ENCODE measurements around the gene MMADHC.
"Not testable (repeated sequence)": the region's sequence is repeated elsewhere in the genome, so short reads cannot be mapped to it uniquely, and the experiment has no call there.

The MMADHC gene

DNA sequence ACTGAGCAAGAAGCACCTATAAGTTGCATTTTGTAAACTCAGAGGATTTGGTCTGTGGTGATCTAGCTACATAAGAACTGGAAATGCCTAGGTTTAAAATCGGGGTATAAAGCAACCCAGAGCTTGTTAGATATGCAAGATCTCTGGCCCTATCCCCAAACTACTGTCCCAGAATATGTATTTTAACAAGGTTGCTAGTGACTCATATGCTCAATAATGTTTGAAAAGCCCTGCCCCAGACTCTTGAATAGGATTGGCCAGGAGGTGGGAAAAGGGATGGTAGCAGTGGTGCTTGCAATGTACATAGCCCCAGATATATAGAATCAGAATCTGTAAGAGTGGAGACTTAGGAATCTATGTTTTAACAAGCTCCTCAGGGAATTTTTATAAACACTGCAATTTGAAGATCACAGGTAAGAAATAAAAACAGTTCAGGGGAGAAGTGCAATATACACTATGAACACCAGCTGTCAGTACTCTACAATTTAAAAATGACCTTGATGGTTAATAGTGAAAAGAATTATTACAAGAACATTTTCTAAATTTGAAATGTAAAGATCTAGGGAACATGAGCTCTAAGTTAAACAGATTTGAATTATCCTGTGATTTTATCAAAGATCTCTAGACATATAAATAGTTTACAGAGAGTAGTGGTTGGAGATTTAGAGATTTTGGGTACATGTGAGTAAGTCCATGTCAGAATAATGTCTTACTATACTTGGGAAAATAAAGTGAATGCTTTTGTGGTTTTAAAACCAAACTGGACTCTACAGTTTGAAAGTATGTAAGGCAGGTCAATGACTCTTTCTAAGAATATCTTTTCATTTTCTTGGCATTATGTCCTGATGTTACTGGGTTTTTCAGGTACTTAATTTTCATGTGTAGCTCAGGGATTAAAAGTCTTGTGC is 7.7 kb upstream of the MMADHC start:
- FAIRE-seq (no peak), DNase-seq (ENCODE audit: low spot score) (peak; percentile 8)

DNA sequence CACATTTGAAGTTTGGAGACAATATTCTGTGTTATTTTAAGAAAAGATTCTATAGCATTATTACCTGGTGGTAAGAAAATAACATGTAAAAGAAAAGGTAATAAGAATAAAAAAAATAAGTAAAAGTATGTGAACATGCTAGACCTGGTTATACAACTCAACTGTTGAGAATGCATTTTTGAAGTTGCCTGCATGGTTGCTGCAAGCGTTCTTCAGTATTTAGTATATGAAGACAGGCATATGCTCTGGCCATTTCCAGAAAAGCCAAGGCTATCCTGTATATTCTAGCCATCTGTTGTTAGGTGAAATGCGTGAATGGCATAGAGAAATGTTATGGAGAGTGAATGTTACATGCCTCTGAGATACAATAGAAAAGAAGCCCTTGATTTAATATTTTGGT is 6.8 kb upstream of the MMADHC start:
- DNase-seq (ENCODE audit: low spot score), result no peak
- no peak for FAIRE-seq

DNA sequence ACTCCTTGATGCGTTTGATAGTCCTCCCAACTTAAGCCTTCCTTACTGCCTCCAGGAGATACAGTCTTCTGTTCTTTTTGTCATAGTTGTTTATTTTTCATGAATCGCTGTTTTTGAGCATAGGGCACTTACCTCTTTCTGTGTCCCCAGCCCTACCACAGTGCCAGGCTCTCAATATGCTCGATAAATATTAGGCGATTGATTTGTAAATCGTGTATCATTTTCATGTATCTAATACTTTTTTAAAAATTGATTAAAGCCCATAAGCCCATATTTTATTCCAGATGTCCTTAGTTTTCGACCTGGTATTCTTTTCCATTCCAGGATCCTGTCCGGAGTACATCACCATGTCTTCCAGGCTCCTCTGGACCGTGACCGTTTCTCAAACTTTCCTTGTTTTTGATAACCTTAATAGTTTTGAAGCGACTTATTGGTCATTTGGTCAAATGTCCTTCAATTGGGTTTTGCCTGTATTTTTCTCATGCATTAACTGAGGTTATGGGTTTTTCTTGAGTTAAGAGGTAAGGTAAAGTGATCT is 444 bp upstream of the MMADHC start:
- no peak for DNase-seq (ENCODE audit: low spot score)
- no peak for FAIRE-seq

DNA sequence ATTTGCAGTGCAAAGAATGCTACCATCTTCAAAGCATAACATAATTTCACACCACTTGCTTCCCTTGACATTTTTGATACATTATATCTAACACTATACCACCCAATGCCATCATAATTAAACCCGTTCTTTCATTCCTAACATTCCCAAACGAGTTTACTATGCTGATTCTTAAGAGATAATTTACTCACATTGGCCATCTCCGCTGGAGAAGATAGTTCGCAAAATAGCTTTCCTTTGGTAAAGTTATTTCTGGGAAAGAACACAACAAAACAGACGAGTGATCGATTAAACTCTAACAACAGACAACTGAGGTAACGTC is 716 bp downstream of the MMADHC start:
- FAIRE-seq (no peak), DNase-seq (ENCODE audit: low spot score) (no peak)

DNA sequence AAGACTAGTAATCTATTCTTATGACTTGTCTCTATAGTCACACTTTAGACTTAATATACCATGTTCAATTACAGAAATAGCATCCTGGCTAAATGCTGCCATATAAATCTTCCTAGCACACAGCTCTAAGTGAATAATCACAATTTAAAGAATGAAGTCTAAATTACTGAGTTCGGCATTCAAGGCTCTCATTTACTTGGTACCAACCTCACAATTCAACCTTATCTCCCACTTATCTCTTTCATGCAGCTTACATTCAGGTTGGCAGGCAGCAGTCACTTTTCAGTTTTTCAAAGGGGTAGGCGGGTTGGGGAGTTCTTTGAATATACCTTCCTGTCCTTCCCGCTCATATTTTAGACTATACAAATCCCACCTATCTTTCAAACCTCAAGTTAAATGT is 1.5 kb downstream of the MMADHC start:
- FAIRE-seq (no peak), DNase-seq (ENCODE audit: low spot score) (no peak)

DNA sequence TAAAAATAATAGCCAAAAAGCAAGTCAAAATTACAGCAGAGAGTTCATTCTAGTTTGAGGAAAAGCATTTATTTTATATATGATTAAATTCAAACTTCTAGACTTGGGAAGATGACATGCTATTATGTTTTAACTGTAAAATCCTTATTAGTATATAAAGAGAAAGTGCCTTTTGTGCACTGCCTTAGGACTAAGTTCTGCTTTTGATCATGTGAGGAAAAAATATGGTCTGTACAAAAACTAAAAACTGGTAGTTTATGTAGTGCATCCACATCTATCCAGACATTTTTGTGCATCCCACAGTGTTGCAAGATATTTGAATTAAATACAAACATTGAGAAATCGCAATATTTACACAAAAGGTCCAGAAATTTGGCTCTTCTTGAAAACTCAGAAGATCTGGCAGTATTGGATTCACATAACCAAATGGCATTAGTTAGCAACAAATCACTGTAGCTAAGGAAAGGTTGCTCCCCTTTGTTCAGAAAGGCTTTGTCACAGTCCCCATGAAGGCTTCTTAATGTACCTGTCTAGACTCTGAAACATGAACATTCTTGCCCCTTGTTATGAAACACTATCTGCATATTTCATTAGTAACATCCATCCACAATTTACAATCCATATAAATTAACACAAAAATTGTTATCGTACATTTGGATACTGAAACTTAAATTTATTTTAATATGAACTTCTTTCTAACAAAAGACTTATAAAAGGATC is 2.2 kb downstream of the MMADHC start:
- no peak for FAIRE-seq
- no peak for DNase-seq (ENCODE audit: low spot score)

DNA sequence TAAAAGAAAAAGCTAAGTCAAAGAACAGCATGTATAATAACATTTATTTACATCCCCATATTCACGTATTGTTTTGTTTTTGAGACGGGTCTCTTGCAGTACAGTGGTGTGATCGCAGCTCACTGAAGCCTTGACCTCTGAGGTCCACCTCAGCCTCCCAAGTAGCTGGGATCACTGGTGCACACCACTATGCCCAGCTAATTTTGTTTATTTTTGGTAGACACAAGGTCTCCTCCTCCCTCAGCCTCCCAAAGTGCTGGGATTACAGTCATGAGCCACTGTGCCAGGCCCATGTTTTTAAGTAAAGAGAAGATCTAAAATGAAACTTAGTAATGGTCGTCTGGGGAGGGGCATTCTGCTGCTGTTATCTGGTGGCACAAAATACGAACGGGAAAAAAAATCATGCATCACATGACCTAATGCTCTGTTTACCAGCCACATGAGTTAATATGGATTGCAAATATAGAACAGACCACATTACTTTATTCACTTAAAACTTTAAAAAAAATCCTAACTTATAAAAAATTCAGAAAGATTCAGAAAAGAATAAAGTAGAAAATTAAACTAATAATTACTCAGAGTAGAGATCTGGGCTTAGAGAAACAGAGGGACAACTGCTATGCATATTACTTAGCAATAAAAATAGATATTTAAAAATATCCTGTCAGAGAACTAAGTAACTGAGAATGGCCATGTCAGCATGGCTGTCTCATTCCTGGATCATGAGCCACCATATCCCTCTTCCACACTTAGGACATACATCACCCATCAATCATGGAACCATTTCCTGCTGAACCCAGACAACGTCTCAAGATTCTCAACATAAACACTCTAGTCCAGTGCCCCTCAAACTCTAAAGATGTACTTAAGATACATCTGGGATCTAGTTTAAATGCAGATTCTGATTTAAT is 7.3 kb downstream of the MMADHC start:
- DNase-seq (ENCODE audit: low spot score) (no peak), FAIRE-seq (no peak)

DNA sequence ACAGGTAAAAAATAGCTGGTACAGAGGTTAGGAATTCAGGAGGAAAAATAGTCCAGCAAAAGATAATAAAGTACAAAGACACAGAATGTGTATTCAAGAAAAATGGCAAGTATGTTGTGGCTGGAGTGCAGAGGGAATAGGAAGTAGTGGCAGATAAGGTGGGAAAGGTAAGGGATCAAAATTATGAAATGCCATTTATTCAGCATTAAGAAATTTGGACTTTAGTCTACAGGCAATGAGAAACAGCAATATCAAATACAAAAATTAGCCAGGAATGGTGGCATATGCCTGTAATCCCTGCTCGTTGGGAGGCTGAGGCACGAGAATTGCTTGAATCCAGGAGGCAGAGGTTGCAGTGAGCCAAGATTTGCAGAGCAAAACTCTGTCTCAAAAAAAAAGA is 10.3 kb downstream of the MMADHC start:
- DNase-seq (ENCODE audit: low spot score) (no peak), FAIRE-seq (no peak)

DNA sequence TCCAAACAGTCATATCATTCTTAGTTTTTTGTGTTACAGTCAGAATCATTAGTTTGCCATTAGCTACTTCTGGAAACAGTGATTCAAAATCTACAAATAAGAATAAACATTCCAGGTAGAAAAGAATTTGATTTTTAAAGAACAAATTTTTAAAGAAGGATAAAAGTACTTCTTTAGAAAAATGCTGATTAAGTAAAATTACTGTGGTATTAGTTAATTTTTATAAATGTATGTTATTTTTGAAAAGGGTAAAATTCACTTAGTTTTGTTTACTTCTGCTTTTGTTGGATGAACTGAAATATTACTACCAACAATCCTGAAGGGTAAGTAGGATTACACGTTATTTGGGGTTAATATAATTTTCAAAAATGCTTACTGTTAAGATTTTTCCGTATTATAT is 11.8 kb downstream of the MMADHC start:
- peak; percentile 14 for FAIRE-seq
- DNase-seq (ENCODE audit: low spot score), result no peak

DNA sequence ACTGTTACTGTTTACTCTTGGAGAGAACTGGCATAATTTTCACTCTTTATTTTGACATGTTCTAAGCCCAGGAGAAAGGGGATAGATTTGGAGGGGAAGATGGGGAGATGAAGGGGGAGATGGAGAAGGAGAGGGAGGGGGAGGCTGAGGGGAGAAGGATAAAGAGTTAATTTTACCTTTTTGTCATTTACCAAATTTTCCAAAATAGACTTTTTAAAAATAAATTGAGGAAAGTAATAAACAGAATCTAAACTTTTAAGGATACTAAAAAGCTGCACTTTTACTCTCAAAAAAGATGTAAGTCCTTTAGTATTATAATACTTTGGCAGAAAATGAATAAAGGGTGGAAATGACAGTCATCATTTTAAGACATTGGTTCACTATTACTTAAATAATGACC is 12.3 kb downstream of the MMADHC start:
- FAIRE-seq, result peak; percentile 8

DNA sequence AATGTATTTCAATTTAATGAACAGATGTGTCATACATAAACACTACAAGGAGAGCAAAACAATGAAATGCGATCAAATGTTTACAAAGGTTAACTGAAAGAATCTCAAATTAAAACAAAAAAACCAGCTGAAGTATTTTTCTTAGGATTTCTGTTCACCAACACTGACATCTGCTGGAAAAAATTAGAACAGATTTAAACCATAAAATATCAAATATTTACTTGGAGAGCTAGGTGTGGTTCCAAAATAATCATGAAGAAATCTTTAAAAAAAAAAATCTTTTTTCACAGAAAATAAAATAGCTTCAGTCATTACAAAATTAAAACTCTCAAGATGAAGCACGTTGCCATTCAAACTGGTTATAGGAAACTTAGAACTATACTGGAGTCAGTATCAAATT is 13.8 kb downstream of the MMADHC start:
- FAIRE-seq, result peak; percentile 77
- no peak for DNase-seq (ENCODE audit: low spot score)

More for the DNA sequence above, 12.3 kb downstream of the MMADHC start:
- DNase-seq (ENCODE audit: low spot score), result no peak

DNA sequence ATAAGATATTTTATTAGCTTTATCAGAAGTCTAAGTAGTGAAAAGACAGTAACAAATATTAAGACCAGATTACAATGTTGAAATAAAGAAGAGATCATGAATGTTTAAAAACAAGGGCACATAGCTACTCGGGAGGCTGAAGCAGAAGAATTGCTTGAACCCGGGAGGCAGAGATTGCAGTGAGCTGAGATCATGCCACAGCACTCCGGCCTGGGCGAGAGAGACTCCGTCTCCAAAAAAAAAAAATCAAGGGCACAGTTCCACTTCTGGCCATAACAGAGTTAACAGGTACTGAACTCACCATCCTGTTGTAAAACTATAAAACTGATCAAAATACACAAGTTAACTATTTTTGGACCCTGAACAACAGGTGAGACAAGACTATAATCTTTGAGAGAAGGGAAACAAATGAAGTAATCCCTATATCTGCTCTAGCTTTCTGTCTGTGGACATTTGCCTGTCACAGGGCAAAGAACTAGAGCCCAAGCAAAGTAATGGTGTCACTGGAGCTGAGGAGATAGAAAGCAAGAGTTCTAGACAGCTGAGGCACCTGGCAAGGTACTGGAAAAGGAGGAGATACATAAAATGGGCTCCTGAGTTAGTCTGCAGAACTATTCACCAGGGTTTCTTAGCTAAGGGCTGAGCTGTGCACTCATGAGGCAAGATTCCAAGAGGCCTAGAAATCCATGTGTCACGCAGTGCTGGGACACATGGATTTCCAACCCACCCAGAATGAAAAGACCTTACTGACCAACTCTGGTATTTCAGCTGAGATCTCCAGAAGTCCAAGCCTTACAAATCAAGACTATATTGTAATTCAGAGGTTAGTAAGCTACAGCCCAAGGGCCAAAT is 15.2 kb downstream of the MMADHC start:
- FAIRE-seq (no peak), DNase-seq (ENCODE audit: low spot score) (no peak)

DNA sequence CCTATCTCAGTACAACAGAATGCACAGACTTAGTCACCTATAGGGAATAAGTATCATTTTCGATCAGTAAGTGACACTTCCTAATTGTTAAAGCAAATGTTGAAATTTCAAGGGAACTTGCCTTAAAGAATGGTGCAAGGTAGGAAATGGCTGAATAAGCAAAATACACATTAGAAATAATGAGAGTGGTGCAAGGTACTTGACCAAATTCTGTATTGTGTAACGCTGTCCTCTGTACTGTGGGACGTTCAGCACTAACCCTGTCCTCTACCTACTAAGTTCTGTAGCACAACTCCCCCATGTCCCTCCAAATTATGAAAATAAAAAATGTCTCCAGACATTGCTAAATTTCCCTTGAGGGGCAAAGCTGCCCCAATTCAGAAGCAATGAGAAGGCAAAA is 19.4 kb downstream of the MMADHC start:
- FAIRE-seq (no peak), DNase-seq (ENCODE audit: low spot score) (no peak)

DNA sequence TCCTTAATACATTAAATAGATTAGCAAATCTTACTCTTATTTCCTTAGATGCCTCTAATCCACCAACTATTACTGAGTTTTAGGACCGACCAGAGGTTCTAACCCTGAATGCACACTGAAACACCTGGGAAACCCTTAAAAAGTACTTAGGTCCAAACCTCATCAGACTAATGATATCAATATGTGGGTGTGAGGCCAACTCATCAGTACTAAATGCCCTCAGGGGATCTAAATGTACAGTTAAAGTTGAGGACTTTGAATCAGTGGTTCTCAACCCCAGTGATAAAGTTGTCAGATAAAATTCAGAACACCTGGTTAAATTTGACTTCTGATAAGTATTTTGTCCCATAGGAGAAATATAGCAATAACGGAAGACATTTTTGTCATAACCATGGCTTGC is 20.9 kb downstream of the MMADHC start:
- DNase-seq (ENCODE audit: low spot score), result no peak
- FAIRE-seq, result no peak

DNA sequence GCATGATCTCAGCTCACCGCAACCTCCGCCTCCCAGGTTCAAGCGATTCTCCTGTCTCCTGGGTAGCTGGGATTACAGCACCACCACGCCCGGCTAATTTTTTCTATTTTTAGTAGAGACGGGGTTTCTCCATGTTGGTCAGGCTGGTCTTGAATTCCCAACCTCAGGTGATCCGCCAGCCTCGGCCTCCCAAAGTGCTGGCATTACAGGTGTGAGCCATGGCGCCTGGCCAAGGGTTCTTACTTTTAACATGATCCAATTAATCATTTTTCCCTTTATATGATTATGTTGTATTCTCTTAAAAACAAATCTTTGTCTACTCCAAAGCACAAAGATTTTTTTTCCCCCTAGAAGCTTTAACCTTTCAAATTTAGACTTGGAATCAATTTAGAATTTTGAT is 21.9 kb downstream of the MMADHC start:
- FAIRE-seq, result not testable (repeated sequence)

DNA sequence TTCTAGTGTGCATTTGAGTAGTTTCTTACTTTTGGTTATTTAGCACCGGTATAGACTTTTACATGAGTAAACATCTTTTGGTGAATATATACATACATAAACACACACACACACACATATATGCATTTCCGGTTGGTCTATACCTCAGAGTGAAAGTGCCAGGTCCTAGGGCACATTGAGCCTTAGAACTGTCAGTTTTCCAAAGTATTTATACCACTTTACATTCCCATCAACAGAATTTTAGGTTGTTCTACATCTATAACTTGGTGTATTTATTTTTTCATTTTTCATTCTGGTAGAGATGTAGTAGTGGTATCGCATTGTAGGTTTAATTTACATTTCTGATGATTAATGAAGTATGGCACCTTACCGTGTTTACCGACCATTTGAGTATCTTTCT is 22.6 kb downstream of the MMADHC start:
- FAIRE-seq (no peak), DNase-seq (ENCODE audit: low spot score) (no peak)

More for the DNA sequence above, 21.9 kb downstream of the MMADHC start:
- DNase-seq (ENCODE audit: low spot score), result not testable (repeated sequence)

DNA sequence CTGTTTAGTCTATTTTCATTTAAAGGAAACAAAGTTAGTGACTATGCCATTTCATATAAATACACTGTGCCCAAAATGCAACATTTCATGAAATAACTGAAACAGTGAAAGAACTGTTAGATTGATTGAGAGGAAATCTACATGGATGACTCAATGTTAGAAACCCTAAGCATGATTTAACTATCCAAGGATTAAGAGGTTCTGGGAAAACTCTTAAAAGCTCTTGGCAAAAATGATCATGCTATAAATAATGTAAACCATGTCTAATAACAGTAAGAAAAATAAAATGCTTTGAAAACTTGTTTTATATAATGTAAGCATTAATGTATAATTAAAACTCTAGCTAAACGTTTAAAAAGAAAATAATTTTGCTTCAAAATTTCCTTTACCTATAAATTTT is 23.5 kb downstream of the MMADHC start:
- no peak for DNase-seq (ENCODE audit: low spot score)
- FAIRE-seq, result no peak

DNA sequence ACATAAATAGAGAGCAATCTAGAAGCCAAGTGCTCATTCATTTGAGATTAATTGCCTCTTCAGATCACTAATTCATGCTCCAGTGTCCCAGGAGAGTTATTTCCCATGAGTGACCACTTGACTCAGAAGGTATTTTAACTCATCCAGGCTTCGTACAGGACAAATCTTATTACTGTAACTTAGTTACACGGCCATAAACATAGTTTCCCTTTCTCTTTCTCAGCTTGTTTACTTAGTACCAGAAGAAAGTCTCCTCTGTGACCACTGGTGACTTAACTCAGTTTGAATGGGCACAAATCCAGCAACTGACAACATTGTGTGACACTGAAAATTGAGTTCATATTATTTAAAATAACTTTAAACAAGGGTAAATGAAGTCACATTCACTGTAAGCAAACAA is 25.3 kb downstream of the MMADHC start:
- FAIRE-seq, result peak; percentile 64
- DNase-seq (ENCODE audit: low spot score), result peak; percentile 88

DNA sequence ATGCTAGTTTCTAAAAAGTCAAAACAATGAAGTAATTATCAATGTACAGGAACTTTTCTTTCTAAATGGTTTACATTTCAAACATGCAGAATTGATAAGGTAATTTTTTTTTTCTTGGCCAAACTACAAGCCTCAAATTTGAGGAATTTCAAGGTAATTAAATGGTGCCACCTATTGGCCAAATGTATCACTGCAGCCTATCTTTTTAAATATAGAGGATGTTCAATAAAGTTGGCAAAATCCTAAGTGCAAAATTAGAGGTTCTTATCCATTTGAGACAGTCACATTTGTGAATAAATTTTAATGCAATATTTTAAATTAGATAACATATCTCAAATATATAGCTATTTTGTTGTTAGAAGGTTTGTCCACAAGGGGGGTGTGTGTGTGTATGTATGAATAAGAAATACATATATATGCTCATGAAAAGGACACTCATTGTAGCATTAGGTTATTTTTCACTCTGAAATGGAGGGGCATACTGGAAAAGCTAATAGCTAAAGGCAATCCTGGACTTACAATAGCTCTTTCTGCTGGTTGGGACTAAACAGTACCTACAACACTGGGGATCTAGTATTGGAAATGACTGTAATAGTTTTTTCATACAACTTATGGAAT is 26.2 kb downstream of the MMADHC start:
- FAIRE-seq (peak; percentile 85), DNase-seq (ENCODE audit: low spot score) (no peak)
